Measurements from ENCODE around the gene SULT4A1. TPM values are rescaled to one million over a fixed set of nuclear protein-coding genes. Genes with fewer than 3 reads are reported as not detected.
A peak's percentile ranks its signal among the peaks of the same experiment; 100 is the strongest.

The SULT4A1 gene
- polyA plus RNA-seq, 3 donors: not detected

- TF ChIP-seq CTCF (IDR thresholded peaks at IDR 0.05): peak; percentile 83
- Histone ChIP-seq H3K9ac (ENCODE audit: insufficient read depth, low read length, poor library complexity, severe bottlenecking) (no peak overlapping the region), H3K4me3 (replicated peaks in 1 of 3; ENCODE audit: low read depth in 2 of 3, low read length in 3 of 3) (no peak overlapping the region), H3K27me3 (ENCODE audit: control insufficient read depth in 2 of 2, insufficient read depth in 2 of 2, low read length in 2 of 2) (no peaks in the 10 kb centered on the region), H2AFZ (ENCODE audit: insufficient read depth, low read depth, low read length, poor library complexity, severe bottlenecking) (no peak overlapping the region), H3K4me1 (ENCODE audit: control insufficient read depth in 1 of 2, insufficient read depth in 2 of 2, low read length in 2 of 2) (no peaks in the 10 kb centered on the region), H3K27ac (ENCODE audit: low read depth in 1 of 2, low read length in 2 of 2) (no peak overlapping the region), H4K20me1 (ENCODE audit: insufficient read depth, low read length) (no peaks in the 10 kb centered on the region), H3K36me3 (replicated peaks in 1 of 2; ENCODE audit: control insufficient read depth in 1 of 2, insufficient read depth in 2 of 2, low read length in 2 of 2) (no peaks in the 10 kb centered on the region), H3K4me2 (replicated peaks; ENCODE audit: extremely low read depth, low read length, poor library complexity, severe bottlenecking) (no peak overlapping the region), H3K9me3 (replicated peaks in 1 of 2; ENCODE audit: control insufficient read depth in 1 of 2, insufficient read depth in 1 of 2, low read length in 2 of 2) (no peaks in the 10 kb centered on the region), H3K79me2 (ENCODE audit: insufficient read depth, low read length) (no peaks in the 10 kb centered on the region)
- H3K4me1 Mint-ChIP-seq: no peaks in the 10 kb centered on the region
- peaks cover 3 to 17% (median 9%) of the 10 kb centered on the region in 3 donors for H3K27me3 Mint-ChIP-seq (ENCODE audit: low read depth in 3 of 3)
- no peak overlapping the region for H3K27ac Mint-ChIP-seq
- DNase-seq: peak in 2 of 3 donors; percentile 9 to 10
- 28% methylated on average over 16 of the region's 18 CpGs for WGBS (ENCODE audit: insufficient coverage)
- no peaks in the 10 kb centered on the region for H3K9me3 Mint-ChIP-seq
- H3K36me3 Mint-ChIP-seq: no peaks in the 10 kb centered on the region
- H3K4me3 Mint-ChIP-seq: no peak overlapping the region
- intact Hi-C loops (cut with micrococcal nuclease): no loop called here
Observed at GRCh38 chr22:43884600-43885318, 22.4 kb upstream of the SULT4A1 start.

- peaks cover 0 to 10% (median 7%) of the 10 kb centered on the region in 3 donors for H3K27me3 Mint-ChIP-seq (ENCODE audit: low read depth in 3 of 3)
- Histone ChIP-seq H3K36me3 (replicated peaks in 1 of 2; ENCODE audit: control insufficient read depth in 1 of 2, insufficient read depth in 2 of 2, low read length in 2 of 2) (no peaks in the 10 kb centered on the region), H2AFZ (ENCODE audit: insufficient read depth, low read depth, low read length, poor library complexity, severe bottlenecking) (no peak overlapping the region), H3K9me3 (replicated peaks in 1 of 2; ENCODE audit: control insufficient read depth in 1 of 2, insufficient read depth in 1 of 2, low read length in 2 of 2) (no peaks in the 10 kb centered on the region), H4K20me1 (ENCODE audit: insufficient read depth, low read length) (no peaks in the 10 kb centered on the region), H3K4me2 (replicated peaks; ENCODE audit: extremely low read depth, low read length, poor library complexity, severe bottlenecking) (no peak overlapping the region), H3K79me2 (ENCODE audit: insufficient read depth, low read length) (no peaks in the 10 kb centered on the region), H3K4me1 (ENCODE audit: control insufficient read depth in 1 of 2, insufficient read depth in 2 of 2, low read length in 2 of 2) (no peaks in the 10 kb centered on the region), H3K27ac (ENCODE audit: low read depth in 1 of 2, low read length in 2 of 2) (no peak overlapping the region), H3K27me3 (ENCODE audit: control insufficient read depth in 2 of 2, insufficient read depth in 2 of 2, low read length in 2 of 2) (no peaks in the 10 kb centered on the region), H3K9ac (ENCODE audit: insufficient read depth, low read length, poor library complexity, severe bottlenecking) (no peak overlapping the region), H3K4me3 (replicated peaks in 1 of 3; ENCODE audit: low read depth in 2 of 3, low read length in 3 of 3) (no peak overlapping the region)
- intact Hi-C loops (cut with micrococcal nuclease): no loop called here
- no peak for TF ChIP-seq CTCF (IDR thresholded peaks at IDR 0.05)
- H3K4me1 Mint-ChIP-seq: no peaks in the 10 kb centered on the region
- H3K36me3 Mint-ChIP-seq: no peaks in the 10 kb centered on the region
- no peak for DNase-seq
- H3K4me3 Mint-ChIP-seq: no peak overlapping the region
- WGBS (ENCODE audit: insufficient coverage): 89% methylated on average over 15 of the region's 17 CpGs
- no peak overlapping the region for H3K27ac Mint-ChIP-seq
- H3K9me3 Mint-ChIP-seq: no peaks in the 10 kb centered on the region
Observed at GRCh38 chr22:43883719-43884415, 21.6 kb upstream of the SULT4A1 start.
